Endothelial cell of umbilical vein (primary cell): ENCODE measurements around the gene PRG2. TPM values are rescaled to one million over a fixed set of nuclear protein-coding genes. Genes with fewer than 3 reads are reported as not detected.

Experiments used
- BruUV-seq: library from RNA; stranded (reverse); fragments of 400-500 nt; replicated peaks from 2 replicates; lab custom pipeline; 2021; lab: Mats Ljungman, UMichigan
- CTCF ChIA-PET: fragments of 300-600, 350-600 bp; sonication (Branson Sonifier 250); formaldehyde crosslinking; loops from one replicate; lab custom pipeline; 2021; ENCODE audit warnings: antibody characterized with exemption, inconsistent platforms; lab: Charles Lee
- POLR2A ChIA-PET: fragments of 300-600, 350-600 bp; sonication (Branson Sonifier 250); formaldehyde crosslinking; loops from one replicate; lab custom pipeline; 2021; ENCODE audit warnings: antibody characterized with exemption, inconsistent platforms; lab: Charles Lee
- DNase-seq: peaks from one replicate; pipeline ENCODE4 v3.0.0-alpha.2; 2011; ENCODE audit warnings: low read depth, low spot score
- FAIRE-seq: peaks from 2 replicates; lab custom pipeline; 2011; peaks lifted over from hg19 to GRCh38; lab: Jason Lieb, UNC
- H2AFZ ChIP-seq: 2 replicates; pipeline ENCODE4 v1.6.0; 2012; ENCODE audit warnings: low read depth, low read length, control low read depth, inconsistent platforms
- H3K27ac ChIP-seq: 2 replicates; pipeline ENCODE4 v1.5.1; 2011; ENCODE audit warnings: low read depth, mild to moderate bottlenecking, control low read depth, low read length, moderate library complexity; ENCODE audit not compliant: insufficient read depth
- H3K27me3 ChIP-seq, 2 experiments: 2 replicates each; pipeline versions ENCODE4 v1.6.0 to v1.6.1; 2011; ENCODE audit warnings: low read length in 2 of 2, mixed read lengths in 1 of 2; ENCODE audit not compliant: control insufficient read depth in 2 of 2, insufficient read depth in 2 of 2
- H3K36me3 ChIP-seq, 2 experiments: 2 replicates in 1 of 2; 3 replicates in 1 of 2; pipeline ENCODE4 v1.5.1; 2011; ENCODE audit warnings: low read length in 2 of 2, mild to moderate bottlenecking in 1 of 2, moderate library complexity in 1 of 2; ENCODE audit not compliant: control insufficient read depth in 2 of 2, insufficient read depth in 2 of 2; ENCODE audit errors: extremely low read depth in 1 of 2
- H3K4me1 ChIP-seq: 3 replicates; pipeline ENCODE4 v1.5.1; 2011; ENCODE audit warnings: mild to moderate bottlenecking, low read length; ENCODE audit not compliant: control insufficient read depth, insufficient read depth; ENCODE audit errors: extremely low read depth
- H3K4me2 ChIP-seq: 2 replicates; pipeline ENCODE4 v1.6.1; 2011; ENCODE audit warnings: low read length, control low read depth, mixed read lengths; ENCODE audit not compliant: insufficient read depth
- H3K4me3 ChIP-seq, 3 experiments: fragments of 200-600 bp in 1 of 3; sonication (generic), shearing (Covaris generic) in 1 of 3; replicated peaks in 1 of 3; 2 replicates each; pipeline ENCODE4 v1.5.1; 2011 to 2016; ENCODE audit warnings: control low read depth in 3 of 3, low read length in 3 of 3, mild to moderate bottlenecking in 2 of 3, inconsistent platforms in 1 of 3, low read depth in 1 of 3, moderate library complexity in 1 of 3; ENCODE audit not compliant: insufficient read depth in 1 of 3
- H3K79me2 ChIP-seq: 2 replicates; pipeline ENCODE4 v1.6.0; 2012; ENCODE audit warnings: low read length, inconsistent platforms; ENCODE audit not compliant: control insufficient read depth, insufficient read depth
- H3K9ac ChIP-seq: replicated peaks from 2 replicates; pipeline ENCODE3; 2011; ENCODE audit warnings: low read length, control low read depth; ENCODE audit not compliant: insufficient read depth; ENCODE audit errors: extremely low read depth
- H3K9me1 ChIP-seq: replicated peaks from 3 replicates; pipeline ENCODE4 v1.6.0; 2011; ENCODE audit warnings: mild to moderate bottlenecking, low read length; ENCODE audit not compliant: control insufficient read depth, insufficient read depth; ENCODE audit errors: extremely low read depth
- H3K9me3 ChIP-seq: replicated peaks from 2 replicates; pipeline ENCODE4 v1.5.1; 2012; ENCODE audit warnings: low read length, inconsistent platforms; ENCODE audit not compliant: control insufficient read depth, insufficient read depth
- H4K20me1 ChIP-seq: replicated peaks from 2 replicates; pipeline ENCODE3; 2011; ENCODE audit warnings: mild to moderate bottlenecking, low read length; ENCODE audit not compliant: control insufficient read depth, insufficient read depth; ENCODE audit errors: extremely low read depth
- EZH2 ChIP-seq: IDR thresholded peaks from 2 replicates; pipeline ENCODE4 v1.6.1; 2012; ENCODE audit warnings: borderline replicate concordance, low read depth, mild to moderate bottlenecking, moderate library complexity, low read length, inconsistent platforms; ENCODE audit not compliant: severe bottlenecking
- FOS ChIP-seq: IDR thresholded peaks from 2 replicates; pipeline ENCODE4 v1.6.1; 2011; ENCODE audit warnings: mild to moderate bottlenecking, low read length, moderate library complexity, borderline replicate concordance; ENCODE audit not compliant: insufficient read depth
- GATA2 ChIP-seq: IDR thresholded peaks from 2 replicates; pipeline ENCODE4 v1.7.0; 2011; ENCODE audit warnings: low read depth, mild to moderate bottlenecking, moderate library complexity, mixed read lengths, low read length; ENCODE audit not compliant: insufficient read length, insufficient read depth
- JUN ChIP-seq: IDR thresholded peaks from 2 replicates; pipeline ENCODE4 v1.6.1; 2011; ENCODE audit warnings: borderline replicate concordance, low read depth; ENCODE audit not compliant: insufficient read length, insufficient read depth
- MYC ChIP-seq: IDR thresholded peaks from one replicate; pipeline ENCODE4 v1.6.1; 2011; ENCODE audit warnings: mild to moderate bottlenecking, low read depth, low read length
- POLR2A ChIP-seq: IDR thresholded peaks from 2 replicates; pipeline ENCODE4 v1.6.1; 2012; ENCODE audit warnings: low read depth, mild to moderate bottlenecking, control low read depth, low read length
- POLR2AphosphoS5 ChIP-seq: IDR thresholded peaks from 2 replicates; pipeline ENCODE4 v1.6.1; 2012; ENCODE audit warnings: low read depth, mild to moderate bottlenecking, control low read depth, low read length, moderate library complexity; ENCODE audit not compliant: insufficient read depth
- dilution Hi-C: fragments of 300-500 bp; cut with MboI; formaldehyde crosslinking; loops from one replicate; pipeline ENCODE4 v1.15.0; 2019; ENCODE audit warnings: low sequenced_read_pairs; ENCODE audit not compliant: extremely low pct_ligation_motif_present
- intact Hi-C: fragments of 100-400 bp; cut with micrococcal nuclease; formaldehyde crosslinking; loops from one replicate; pipeline ENCODE4 v1.10.0; 2022
- polyA plus RNA-seq, 4 experiments: library from polyadenylated mRNA; depleted of rRNA in 3 of 4; stranded (reverse) in 3 of 4; unstranded in 1 of 4; fragments of >200 nt; gene quantifications; 2 replicates each; pipeline versions ENCODE4 v1.2.1 to v1.2.3, GENCODE V29; 2011 to 2012; ENCODE audit warnings: missing spikeins in 1 of 4
- total RNA-seq: library from RNA; stranded (reverse); gene quantifications from 2 replicates; pipeline ENCODE4 v1.2.3, GENCODE V29; 2021
- TF ChIP-seq, protein P1 (sequence below): IDR thresholded peaks from 2 replicates; pipeline ENCODE4 v1.6.1; 2011; ENCODE audit not compliant: insufficient read depth, insufficient read length
- TF ChIP-seq, protein P2 (sequence below), 2 donors: IDR thresholded peaks; 1 replicate in 1 of 2; 2 replicates in 1 of 2; pipeline ENCODE4 v1.5.1; 2011; ENCODE audit warnings: low read length in 2 of 2, mild to moderate bottlenecking in 2 of 2, moderate library complexity in 2 of 2, control low read depth in 1 of 2, inconsistent platforms in 1 of 2, low read depth in 1 of 2; ENCODE audit not compliant: insufficient read depth in 1 of 2; ENCODE audit errors: extremely low read depth in 1 of 2

Gene PRG2
- total and polyA plus RNA-seq, 2 donors (not counting 3 experiments of a cell fraction or from before 2014, with no cell fraction given), result 0.08 to 0.55 TPM

DNA sequence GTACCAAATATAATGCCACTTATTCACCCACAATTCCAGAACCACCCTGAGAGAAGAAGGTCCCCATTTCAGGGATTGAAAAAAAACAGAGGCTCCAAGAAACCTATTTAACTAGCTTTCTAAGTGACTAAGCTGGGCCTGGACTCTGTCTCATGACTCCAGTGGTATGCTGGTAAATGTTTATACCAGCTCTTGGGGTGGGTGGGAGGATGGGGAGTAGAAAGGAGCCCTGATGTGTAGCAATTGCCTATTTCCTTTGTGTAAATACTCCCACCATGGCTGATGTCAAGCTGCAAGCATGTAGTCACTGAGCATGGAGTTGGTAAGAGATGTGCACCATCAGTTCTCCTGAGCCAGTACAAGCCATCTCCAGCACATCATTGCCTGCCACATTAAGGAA is 12.3 kb downstream of the PRG2 start:
- Histone ChIP-seq H3K4me2 (no peak overlapping the region), H3K4me1 (no peaks in the 10 kb centered on the region), H3K27ac (no peak overlapping the region), H3K27me3 (peaks cover 0 to 2% of the 10 kb centered on the region in 2 experiments), H3K9ac (no peak overlapping the region), H3K9me3 (no peaks in the 10 kb centered on the region), H3K4me3 (no peak overlapping the region), H3K36me3 (no peaks in the 10 kb centered on the region), H3K9me1 (no peaks in the 10 kb centered on the region), H4K20me1 (no peaks in the 10 kb centered on the region), H3K79me2 (no peaks in the 10 kb centered on the region), H2AFZ (no peak overlapping the region)
- ChIA-PET CTCF (no interaction called here), POLR2A (no interaction called here)
- no peak for DNase-seq
- intact Hi-C loops (no loop called here), dilution Hi-C loops (no loop called here)
- FAIRE-seq, result no peak
- TF ChIP-seq POLR2AphosphoS5 (no peak), EZH2 (no peak)
- TF ChIP-seq, protein P1, sequence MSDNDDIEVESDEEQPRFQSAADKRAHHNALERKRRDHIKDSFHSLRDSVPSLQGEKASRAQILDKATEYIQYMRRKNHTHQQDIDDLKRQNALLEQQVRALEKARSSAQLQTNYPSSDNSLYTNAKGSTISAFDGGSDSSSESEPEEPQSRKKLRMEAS, result no peak
- BruUV-seq, result no TSS peak

DNA sequence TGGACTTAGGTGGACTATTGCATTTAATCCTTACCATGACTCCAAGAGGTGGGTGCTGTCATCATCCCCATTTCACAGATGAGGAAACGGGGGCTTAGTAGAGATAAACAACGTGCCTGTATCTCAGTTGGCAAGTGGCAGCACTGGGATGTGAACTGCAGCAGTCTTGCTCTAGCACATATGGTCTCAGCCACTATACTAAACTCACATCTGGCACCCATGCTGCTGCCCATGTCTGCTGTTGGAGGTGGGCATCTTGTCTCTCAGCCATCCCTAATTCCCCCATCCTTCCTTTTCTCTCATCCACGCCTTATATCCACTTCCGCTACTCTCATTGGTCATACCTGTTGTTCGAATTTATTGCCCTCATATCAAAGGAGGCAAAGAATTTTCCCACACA is 13.3 kb downstream of the PRG2 start:
- intact Hi-C loops (no loop called here), dilution Hi-C loops (no loop called here)
- peaks cover 0 to 2% of the 10 kb centered on the region in 2 experiments for H3K27me3 ChIP-seq
- no peaks in the 10 kb centered on the region for H3K4me1 ChIP-seq
- DNase-seq (no peak), FAIRE-seq (no peak)
- H3K4me2 ChIP-seq, result no peak overlapping the region
- ChIA-PET CTCF (no interaction called here), POLR2A (no interaction called here)
- H3K27ac ChIP-seq, result no peak overlapping the region
- no TSS peak for BruUV-seq
- no peaks in the 10 kb centered on the region for H3K79me2 ChIP-seq
- no peaks in the 10 kb centered on the region for H3K9me1 ChIP-seq
- no peak overlapping the region for H2AFZ ChIP-seq
- no peak overlapping the region for H3K4me3 ChIP-seq
- no peaks in the 10 kb centered on the region for H3K9me3 ChIP-seq
- H3K36me3 ChIP-seq, result no peaks in the 10 kb centered on the region
- no peak overlapping the region for H3K9ac ChIP-seq
- H4K20me1 ChIP-seq, result no peaks in the 10 kb centered on the region
- TF ChIP-seq JUN, result no peak
- TF ChIP-seq, protein P2, sequence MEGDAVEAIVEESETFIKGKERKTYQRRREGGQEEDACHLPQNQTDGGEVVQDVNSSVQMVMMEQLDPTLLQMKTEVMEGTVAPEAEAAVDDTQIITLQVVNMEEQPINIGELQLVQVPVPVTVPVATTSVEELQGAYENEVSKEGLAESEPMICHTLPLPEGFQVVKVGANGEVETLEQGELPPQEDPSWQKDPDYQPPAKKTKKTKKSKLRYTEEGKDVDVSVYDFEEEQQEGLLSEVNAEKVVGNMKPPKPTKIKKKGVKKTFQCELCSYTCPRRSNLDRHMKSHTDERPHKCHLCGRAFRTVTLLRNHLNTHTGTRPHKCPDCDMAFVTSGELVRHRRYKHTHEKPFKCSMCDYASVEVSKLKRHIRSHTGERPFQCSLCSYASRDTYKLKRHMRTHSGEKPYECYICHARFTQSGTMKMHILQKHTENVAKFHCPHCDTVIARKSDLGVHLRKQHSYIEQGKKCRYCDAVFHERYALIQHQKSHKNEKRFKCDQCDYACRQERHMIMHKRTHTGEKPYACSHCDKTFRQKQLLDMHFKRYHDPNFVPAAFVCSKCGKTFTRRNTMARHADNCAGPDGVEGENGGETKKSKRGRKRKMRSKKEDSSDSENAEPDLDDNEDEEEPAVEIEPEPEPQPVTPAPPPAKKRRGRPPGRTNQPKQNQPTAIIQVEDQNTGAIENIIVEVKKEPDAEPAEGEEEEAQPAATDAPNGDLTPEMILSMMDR (IDR thresholded peaks at IDR 0.05; ENCODE audit: extremely low read depth in 1 of 2, insufficient read depth in 1 of 2, low read depth in 1 of 2, low read length in 2 of 2), result no peak
- TF ChIP-seq EZH2, result no peak
- TF ChIP-seq FOS, result no peak
- TF ChIP-seq POLR2AphosphoS5, result no peak
- TF ChIP-seq, protein P1, result no peak
- TF ChIP-seq MYC, result no peak
- TF ChIP-seq GATA2, result no peak
- TF ChIP-seq POLR2A, result no peak
